ENCODE data around the gene EPHB2.

GRCh38 chr1:22814176-22815042 lies 103.8 kb downstream of the EPHB2 start:
- TF ChIP-seq CTCF (IDR thresholded peaks at IDR 0.05), result no peak
- no peak for TF ChIP-seq POLR2A (IDR thresholded peaks at IDR 0.05)

All from testis (tissue), 2 donors.